ENCODE data around the gene LPCAT1.

LPCAT1 gene

GRCh38 chr5:1453613-1454012 lies 70.1 kb downstream of the LPCAT1 start:
- DNase-seq (ENCODE audit: extremely low read depth, low read depth): no peak

GRCh38 chr5:1449081-1449630 lies 74.6 kb downstream of the LPCAT1 start:
- no peak for TF ChIP-seq CTCF (IDR thresholded peaks at IDR 0.05; ENCODE audit: low read depth, low read length)
- no peak for DNase-seq (ENCODE audit: extremely low read depth, low read depth)

More at GRCh38 chr5:1453613-1454012, 70.1 kb downstream of the LPCAT1 start:
- no peak for TF ChIP-seq CTCF (IDR thresholded peaks at IDR 0.05; ENCODE audit: low read depth, low read length)

- TF ChIP-seq CTCF (IDR thresholded peaks at IDR 0.05; ENCODE audit: low read depth, low read length): no peak
- no peak for DNase-seq (ENCODE audit: extremely low read depth, low read depth)
These were observed 75.2 kb downstream of the LPCAT1 start for GRCh38 chr5:1448511-1449011.

GRCh38 chr5:1447671-1448361 lies 75.9 kb downstream of the LPCAT1 start:
- no peak for DNase-seq (ENCODE audit: extremely low read depth, low read depth)
- no peak for TF ChIP-seq CTCF (IDR thresholded peaks at IDR 0.05; ENCODE audit: low read depth, low read length)

- no peak for TF ChIP-seq CTCF (IDR thresholded peaks at IDR 0.05; ENCODE audit: low read depth, low read length)
- DNase-seq (ENCODE audit: extremely low read depth, low read depth): no peak
These were observed 77.0 kb downstream of the LPCAT1 start for GRCh38 chr5:1446602-1447343.

- no peak for DNase-seq (ENCODE audit: extremely low read depth, low read depth)
- no peak for TF ChIP-seq CTCF (IDR thresholded peaks at IDR 0.05; ENCODE audit: low read depth, low read length)
These were observed 77.8 kb downstream of the LPCAT1 start for GRCh38 chr5:1445689-1446601.

All from AG09319 (cell line).